Right renal cortex interstitium (tissue), 3 donors: ENCODE measurements around the gene SYNE3. TPM values are rescaled to one million over a fixed set of nuclear protein-coding genes. Genes with fewer than 3 reads are reported as not detected.

Experiments used
- DNase-seq, 3 donors: peaks; one replicate each; pipeline ENCODE4 v3.0.0-alpha.2; 2013; ENCODE audit warnings: low read depth in 3 of 3, low spot score in 2 of 3
- polyA plus RNA-seq, 3 donors: library from polyadenylated mRNA; unstranded; fragments of 120-200 nt; gene quantifications; one replicate each; pipeline ENCODE4 v1.2.1, GENCODE V29; 2013; ENCODE audit not compliant: insufficient read length in 3 of 3

SYNE3 gene
- polyA plus RNA-seq, 3 donors, result 1.6 to 2.2 (median 1.9) TPM

DNA sequence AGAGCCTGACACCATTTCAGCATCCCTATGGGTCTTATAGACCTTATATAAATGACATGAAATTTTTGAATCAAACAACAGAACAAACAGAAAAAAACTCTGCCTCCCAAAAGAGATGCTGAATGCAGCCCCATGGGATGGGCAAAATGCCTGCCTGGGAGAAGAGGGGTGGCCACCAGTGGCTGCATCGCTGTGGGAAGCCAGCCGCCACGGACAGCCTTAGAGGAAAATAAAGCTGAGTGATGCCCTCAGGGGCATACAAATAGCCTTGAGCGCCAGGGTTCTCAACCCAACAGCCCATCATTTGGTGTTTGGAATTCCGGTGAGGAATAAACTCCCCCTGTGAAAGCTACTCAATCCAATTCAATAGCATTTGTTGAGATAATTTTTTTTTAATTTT is 22.9 kb downstream of the SYNE3 start:
- no peak for DNase-seq

DNA sequence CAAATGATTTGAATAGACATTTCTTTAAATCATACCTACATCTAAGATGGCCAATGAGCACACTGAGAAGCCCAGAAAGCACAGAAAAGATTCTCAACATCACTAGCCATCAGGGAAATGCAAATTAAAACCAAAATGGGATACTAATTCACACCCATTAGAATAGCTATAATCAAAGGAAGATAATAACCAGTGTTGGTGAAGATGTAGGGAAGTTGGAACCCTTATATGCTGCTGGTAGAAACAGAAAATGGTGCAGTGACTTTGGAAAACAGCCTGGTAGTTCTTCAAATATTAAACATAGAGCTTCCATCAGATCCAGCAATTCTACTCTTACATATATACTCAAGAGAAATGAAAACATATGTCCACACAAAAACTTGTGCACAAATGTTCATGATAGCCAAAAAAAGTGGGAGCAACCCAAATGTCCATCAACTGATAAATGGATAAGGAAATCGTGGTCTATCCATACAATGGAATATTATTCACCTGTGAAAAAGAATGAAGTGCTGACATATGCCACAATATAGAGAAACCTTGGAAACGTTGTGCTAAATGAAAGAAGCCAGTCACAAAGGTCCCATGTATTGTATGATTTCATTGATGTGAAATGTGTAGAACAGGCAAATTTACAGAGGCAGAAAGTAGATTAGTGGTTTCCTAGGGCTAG is 24.4 kb downstream of the SYNE3 start:
- no peak for DNase-seq

DNA sequence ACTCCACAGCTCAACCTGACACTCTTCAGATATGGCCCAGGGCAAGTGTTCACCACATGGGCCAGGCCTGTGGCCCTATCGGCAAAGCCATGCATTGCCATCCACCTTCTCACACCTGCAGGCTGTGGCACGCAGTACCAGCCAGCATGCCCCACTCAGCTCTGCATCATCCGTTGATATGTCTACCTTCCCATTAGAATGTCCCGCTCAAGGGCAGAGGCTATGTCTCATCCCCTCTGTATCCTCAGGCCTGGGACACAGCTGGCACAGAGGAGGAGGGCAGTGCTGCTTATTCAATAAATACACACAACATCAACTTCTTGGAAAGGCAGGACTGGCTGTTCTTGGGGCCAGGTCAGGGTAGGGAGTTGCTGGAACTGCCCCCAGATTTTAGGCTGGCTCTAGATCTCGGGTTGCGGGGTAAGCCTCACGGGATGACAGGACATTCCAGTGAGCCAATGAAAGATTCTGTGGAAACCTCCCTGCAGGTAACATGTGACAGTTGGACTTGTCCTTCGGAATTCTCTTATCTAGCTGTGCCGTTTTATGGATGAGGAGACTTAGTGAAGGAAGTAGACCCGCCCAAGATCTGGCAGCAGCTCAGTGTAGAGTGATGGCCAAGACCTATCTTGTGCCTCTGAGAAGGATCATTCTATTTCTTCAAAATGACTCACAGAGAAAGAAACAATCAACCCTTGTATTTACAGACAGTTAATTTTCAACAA is 25.6 kb downstream of the SYNE3 start:
- DNase-seq, result no peak

GRCh38 chr14:95490138-95490509 is 26.3 kb downstream of the SYNE3 start:
- DNase-seq, result no peak

- DNase-seq, result no peak
These were observed 27.0 kb downstream of the SYNE3 start for GRCh38 chr14:95489214-95490137.

GRCh38 chr14:95488376-95489213 is 27.9 kb downstream of the SYNE3 start:
- no peak for DNase-seq

- DNase-seq, result no peak
These were observed 28.8 kb downstream of the SYNE3 start for GRCh38 chr14:95487669-95488084.

- no peak for DNase-seq
These were observed 29.4 kb downstream of the SYNE3 start for GRCh38 chr14:95486875-95487668.

DNA sequence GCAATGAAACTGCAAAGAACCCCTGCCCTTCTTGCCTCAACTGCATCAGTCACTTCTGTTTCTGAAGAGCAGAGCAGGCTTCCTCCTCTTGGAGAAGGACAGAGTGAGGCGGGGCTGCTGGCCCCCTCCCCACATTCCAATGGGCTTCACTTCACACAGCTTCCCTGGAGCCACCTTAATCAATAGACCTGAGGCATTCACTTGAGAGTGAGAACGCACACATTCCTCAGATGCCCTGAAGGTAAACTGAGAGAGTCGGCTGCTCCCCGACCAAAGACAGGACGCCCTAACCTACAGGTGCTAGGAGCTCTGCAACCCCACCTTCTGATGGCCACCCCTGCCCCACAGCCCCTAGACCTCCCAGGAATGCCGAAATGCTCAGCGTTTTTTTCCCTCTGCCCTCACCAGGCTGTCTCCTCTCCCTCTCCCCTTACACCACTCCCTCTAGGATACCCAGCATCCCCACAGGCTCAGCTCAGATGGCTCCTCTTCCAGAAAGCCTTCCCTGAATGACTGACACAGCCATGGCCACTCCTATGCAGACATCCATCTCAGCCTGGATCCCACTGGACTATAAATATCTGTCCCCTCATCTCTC is 31.1 kb downstream of the SYNE3 start:
- no peak for DNase-seq

DNA sequence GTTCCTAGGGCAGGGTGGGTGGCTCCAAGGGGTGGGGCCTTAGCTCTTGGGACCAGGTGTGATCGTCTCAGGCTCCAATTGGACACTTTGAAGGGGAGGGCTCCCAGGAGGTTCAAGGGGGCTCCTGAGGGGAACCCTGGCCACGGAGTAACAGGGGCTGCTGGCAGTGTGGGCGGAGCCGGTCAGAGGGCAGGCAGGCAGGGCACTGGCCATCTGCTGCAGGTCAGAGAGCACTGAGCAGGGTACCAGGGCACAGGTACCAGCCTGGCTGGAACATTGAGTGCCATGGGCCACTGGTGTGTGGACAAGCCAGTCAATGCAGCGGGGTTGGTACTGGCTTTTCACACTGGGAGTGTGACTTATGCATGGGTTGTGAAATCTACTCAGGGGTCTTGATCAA is 32.2 kb downstream of the SYNE3 start:
- DNase-seq, result no peak

DNA sequence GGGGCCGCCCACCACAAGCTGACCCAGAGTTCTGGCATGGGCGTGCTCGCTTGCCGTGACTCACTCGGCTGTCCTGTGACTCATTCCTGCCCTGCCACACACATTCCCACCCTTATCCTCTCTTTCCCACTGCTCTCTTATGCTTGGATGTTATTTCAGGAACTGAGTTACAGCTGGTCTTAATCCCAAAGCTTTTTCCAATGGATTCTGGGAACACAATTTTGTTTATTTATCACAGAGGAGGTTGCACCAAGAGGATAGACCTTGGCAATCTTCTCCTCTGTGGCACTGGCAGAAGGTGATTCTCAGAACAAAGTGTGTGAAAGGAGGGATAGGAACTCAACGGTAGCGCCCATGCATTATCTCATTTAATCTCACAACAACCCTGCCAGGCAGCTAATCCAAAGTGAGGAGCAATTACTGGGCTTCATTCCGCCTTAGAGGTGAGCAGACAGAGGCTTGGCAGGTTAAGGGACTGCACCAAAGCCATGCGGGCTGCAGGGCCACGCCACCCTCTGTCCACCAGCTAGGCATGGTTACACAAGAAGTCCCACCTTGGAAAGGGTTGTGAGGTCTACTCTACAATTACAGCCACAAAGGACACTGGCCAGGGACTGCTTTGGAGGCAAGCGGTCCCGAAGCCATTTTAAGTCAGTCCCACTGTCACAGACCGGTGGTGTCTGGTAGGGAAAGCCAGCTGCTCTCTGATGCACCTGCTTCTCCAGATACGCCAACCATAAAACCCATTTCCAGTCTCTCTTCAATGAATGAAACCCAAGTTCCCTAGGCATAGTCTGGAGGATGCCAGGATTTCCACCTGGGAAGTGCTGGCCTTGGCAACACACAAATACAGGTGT is 32.9 kb downstream of the SYNE3 start:
- DNase-seq, result no peak

DNA sequence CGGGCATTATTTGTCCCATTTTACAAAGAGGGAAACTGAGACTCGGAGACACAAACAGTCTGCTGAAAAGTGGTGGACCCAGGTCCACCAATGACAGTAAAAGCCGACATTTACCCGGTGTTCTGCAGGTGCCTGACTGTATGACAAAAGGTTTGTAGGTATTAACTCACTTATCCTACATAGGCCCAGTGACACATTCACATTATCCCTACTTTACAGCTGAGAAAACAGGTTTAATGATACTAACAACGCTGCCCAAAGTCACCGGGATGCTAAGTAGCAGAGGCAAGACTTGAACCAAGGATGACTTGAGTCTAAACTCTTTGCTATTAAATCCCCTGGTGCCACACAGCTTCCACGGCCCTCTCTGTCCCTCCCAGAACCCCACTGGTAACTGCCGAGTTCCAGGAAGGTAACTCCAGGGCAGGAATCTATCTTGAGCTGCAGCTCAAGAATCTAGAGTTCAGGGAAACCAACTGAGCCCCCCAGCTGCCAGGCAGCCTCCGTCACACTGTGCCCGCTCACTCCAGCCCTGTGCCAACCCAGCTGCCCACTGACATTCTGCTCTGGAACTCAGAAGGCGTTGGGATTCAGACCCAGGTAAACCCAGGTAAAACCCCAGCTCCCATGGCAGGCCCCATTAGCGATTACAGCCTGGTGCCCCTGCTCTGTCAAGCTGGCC is 33.7 kb downstream of the SYNE3 start:
- no peak for DNase-seq

DNA sequence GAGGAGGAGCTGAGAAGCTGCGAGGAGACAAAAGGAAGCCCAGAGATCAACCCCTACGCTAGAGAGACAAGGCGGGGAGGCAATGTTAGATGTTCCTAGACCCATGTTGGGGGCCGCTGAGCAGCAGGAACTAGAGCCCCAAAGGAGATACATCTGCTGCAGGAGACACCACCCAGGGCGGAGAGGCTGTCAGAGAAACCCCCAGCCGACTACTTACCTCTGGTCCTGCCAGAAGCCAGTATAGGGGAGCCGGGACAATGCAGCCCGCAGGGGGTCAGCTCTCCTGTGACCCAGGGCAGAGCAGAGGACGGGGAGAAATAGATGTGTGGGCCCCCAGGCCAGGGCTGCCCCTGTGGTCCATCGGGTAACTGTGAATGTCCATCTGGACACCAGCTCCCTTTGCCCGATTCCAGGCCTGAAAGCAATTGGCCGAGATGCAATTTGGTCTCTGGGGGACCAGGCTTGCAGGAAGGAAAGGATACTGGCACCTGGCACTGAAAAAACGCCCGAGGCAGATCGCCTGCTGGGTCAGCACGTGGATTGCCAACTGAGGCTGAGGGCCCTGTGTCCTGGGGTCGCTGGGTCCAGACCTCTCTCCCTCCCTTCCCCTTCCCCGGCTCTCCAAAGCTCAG is 34.9 kb downstream of the SYNE3 start:
- DNase-seq, result no peak

- DNase-seq, result no peak
These were observed 35.6 kb downstream of the SYNE3 start for GRCh38 chr14:95480887-95481226.

- DNase-seq, result no peak
These were observed 36.2 kb downstream of the SYNE3 start for GRCh38 chr14:95480109-95480886.

- DNase-seq, result no peak
These were observed 37.0 kb downstream of the SYNE3 start for GRCh38 chr14:95479494-95479893.

DNA sequence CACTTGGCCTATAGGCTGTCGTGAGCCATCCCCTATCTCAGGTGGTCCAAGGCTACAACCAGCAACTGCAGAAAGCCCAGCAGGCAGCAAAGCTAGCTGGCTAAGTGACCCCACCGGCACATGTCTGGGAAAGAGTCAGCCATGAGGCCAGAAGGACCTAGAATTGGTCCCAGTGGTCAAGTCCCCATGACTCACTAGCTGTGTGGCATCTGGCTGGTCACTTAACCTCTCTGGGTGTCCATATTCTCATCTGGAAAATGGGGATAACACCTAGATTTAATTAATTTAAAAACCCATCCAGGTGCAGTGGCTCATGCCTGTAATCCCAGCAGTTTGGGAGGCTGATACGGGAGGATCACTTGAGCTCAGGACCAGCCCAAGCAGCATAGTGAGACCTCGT is 37.6 kb downstream of the SYNE3 start:
- no peak for DNase-seq
